Mononuclear cell (primary cell): ENCODE results near the gene CSNK2B. TPM values are rescaled to one million over a fixed set of nuclear protein-coding genes. Genes with fewer than 3 reads are reported as not detected.

Experiments
- H3K27me3 ChIP-seq: 2 replicates; pipeline ENCODE4 v1.6.0; 2011; ENCODE audit warnings: low read length, control low read depth; ENCODE audit not compliant: insufficient read depth
- H3K4me1 ChIP-seq: 2 replicates; pipeline ENCODE4 v1.5.1; 2011; ENCODE audit warnings: mild to moderate bottlenecking, low read length, control low read depth; ENCODE audit not compliant: insufficient read depth
- H3K4me3 ChIP-seq: 2 replicates; pipeline ENCODE4 v1.5.1; 2011; ENCODE audit warnings: mild to moderate bottlenecking, low read length, moderate library complexity
- H3K9me3 ChIP-seq: 2 replicates; pipeline ENCODE4 v1.5.1; 2011; ENCODE audit warnings: low read depth, mild to moderate bottlenecking, control low read depth, low read length
- total RNA-seq: library from RNA; depleted of rRNA; stranded (reverse); fragments of >200 nt; gene quantifications from one replicate; pipeline ENCODE4 v1.2.3, GENCODE V29; 2012

CSNK2B gene
- 124 TPM for total RNA-seq

GRCh38 chr6:31665501-31666336, at the start of gene CSNK2B:
Gene CSNK2B (plus strand): TSS chr6:31666080. CDS start chr6:31666832, 752 bp downstream.
- Histone ChIP-seq H3K9me3 (no peaks in the 10 kb centered on the region), H3K4me1 (peaks cover 61% of the 10 kb centered on the region), H3K27me3 (no peaks in the 10 kb centered on the region), H3K4me3 (peak within 1 kb of the TSS; percentile 86)

DNA sequence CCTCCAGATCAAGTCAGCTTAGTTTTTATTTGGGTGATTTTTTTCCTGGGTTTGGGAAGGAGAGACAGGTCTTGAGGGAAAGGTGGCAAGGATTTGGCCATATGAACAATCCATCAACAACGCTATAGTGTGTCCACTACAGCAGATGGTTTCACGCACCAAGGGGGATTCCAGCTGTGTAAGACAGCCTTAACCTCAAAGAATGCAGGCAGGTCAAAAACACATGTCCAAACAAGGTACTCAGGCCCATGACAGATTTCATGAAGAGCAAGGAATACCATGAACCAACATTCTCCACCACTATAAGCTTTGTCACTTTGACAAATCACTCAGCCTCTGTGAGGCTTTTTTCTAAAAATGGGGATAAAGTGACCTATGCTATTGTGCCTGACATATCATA, 48.9 kb upstream of the CSNK2B start:
- Histone ChIP-seq H3K4me1 (peaks cover 67% of the 10 kb centered on the region), H3K9me3 (no peaks in the 10 kb centered on the region), H3K27me3 (no peaks in the 10 kb centered on the region), H3K4me3 (no peak overlapping the region)

- Histone ChIP-seq H3K4me3 (peak overlapping the region; percentile 77), H3K9me3 (no peaks in the 10 kb centered on the region), H3K27me3 (no peaks in the 10 kb centered on the region), H3K4me1 (peaks cover 63% of the 10 kb centered on the region)
Measured at GRCh38 chr6:31619805-31620585, 45.9 kb upstream of the CSNK2B start.

DNA sequence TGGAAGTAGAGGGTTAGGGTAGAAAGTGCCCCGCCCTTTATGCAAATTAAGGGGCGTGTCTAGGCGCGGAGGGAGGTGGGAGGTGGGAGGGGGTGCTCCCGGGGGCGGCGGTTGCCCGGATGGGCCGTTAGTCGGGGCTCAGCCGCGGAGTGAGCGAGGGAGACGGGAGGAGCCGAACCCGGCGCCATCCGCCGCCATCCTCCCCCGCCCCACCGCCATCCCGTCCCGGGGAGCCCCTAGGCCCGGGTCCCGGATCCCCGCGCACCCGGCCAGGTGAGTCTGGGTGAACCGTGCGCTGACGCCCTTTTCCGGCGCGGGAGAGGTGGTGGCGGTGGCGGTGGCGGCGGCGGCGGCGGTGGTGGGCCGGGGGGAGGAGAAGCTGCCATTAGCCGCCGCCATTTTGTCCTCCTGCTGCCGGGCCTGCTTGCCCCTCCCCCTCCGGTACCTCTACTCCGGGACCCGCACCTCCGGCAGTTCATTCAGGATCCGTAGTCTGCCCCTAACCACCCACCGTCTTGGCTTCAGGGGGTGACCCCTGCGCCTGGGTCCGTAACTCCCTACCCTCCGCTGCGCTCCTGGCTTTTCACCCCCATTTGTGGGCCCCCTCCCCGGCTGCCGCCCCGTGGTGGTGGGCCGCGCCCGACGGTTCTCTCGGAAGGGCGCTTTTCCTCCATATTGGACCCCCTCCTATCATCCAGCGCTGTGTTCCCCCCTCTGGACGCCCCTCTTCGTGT, 45.1 kb upstream of the CSNK2B start, which contains the start of gene PRRC2A:
Gene PRRC2A, plus strand, starts transcription at position 130 of the 734 bp plus-strand sequence. CDS start 2,075 bp downstream, outside the sequence.
- peak within 1 kb of the TSS; percentile 77 for H3K4me3 ChIP-seq
- no peaks in the 10 kb centered on the region for H3K27me3 ChIP-seq
- H3K4me1 ChIP-seq = peaks cover 55% of the 10 kb centered on the region

GRCh38 chr6:31621320-31621939, 44.5 kb upstream of the CSNK2B start:
- H3K9me3 ChIP-seq = no peaks in the 10 kb centered on the region

More for the DNA sequence above, 45.1 kb upstream of the CSNK2B start, which contains the start of gene PRRC2A:
- no peaks in the 10 kb centered on the region for H3K9me3 ChIP-seq

GRCh38 chr6:31621991-31622390, 43.9 kb upstream of the CSNK2B start:
- no peaks in the 10 kb centered on the region for H3K9me3 ChIP-seq
- peaks cover 43% of the 10 kb centered on the region for H3K4me1 ChIP-seq
- H3K27me3 ChIP-seq = no peaks in the 10 kb centered on the region
- H3K4me3 ChIP-seq = no peak overlapping the region

More at GRCh38 chr6:31621320-31621939, 44.5 kb upstream of the CSNK2B start:
- H3K4me3 ChIP-seq = peak overlapping the region; percentile 77
- H3K4me1 ChIP-seq = peaks cover 48% of the 10 kb centered on the region
- no peaks in the 10 kb centered on the region for H3K27me3 ChIP-seq

DNA sequence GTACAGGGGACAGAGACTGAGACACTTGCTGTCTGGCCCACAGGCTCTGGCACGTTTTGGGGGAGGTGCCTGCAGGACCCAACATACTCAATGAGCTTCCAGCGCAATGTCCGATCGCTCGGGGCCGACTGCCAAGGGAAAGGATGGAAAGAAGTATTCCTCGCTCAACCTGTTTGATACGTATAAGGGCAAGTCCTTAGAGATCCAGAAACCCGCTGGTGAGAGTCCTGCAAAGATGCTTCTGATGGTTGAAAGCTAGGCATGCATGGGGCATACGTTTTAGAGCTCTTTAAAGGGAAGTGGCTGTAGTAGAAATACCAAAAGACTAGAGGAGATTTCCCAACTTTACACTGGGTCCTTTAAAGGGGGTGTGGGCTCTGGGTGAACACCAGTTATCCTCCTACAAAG, 43.2 kb upstream of the CSNK2B start:
- Histone ChIP-seq H3K4me1 (peaks cover 37% of the 10 kb centered on the region), H3K4me3 (no peak overlapping the region), H3K9me3 (no peaks in the 10 kb centered on the region), H3K27me3 (no peaks in the 10 kb centered on the region)

DNA sequence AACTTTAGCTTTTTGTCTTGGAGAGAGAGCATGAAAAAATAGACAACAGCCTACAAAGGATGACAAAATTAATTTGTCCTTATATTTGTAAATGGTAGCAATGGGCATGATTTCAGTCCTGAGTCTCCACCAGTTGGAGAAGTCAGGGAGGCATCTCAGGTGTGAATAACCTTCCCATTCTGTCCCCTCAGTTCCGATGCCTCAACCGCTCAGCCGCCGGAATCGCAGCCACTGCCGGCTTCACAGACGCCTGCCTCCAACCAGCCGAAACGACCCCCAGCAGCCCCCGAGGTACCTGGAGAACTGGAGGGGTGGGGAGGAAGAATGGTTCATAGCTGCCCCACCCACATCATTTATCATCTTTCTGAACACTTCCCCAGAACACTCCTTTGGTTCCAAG, 41.8 kb upstream of the CSNK2B start:
- H3K4me1 ChIP-seq = peaks cover 31% of the 10 kb centered on the region
- H3K4me3 ChIP-seq = no peak overlapping the region
- no peaks in the 10 kb centered on the region for H3K9me3 ChIP-seq
- no peaks in the 10 kb centered on the region for H3K27me3 ChIP-seq

GRCh38 chr6:31626952-31627351, 38.9 kb upstream of the CSNK2B start:
- no peaks in the 10 kb centered on the region for H3K9me3 ChIP-seq
- H3K4me3 ChIP-seq = no peak overlapping the region
- no peaks in the 10 kb centered on the region for H3K27me3 ChIP-seq
- peaks cover 15% of the 10 kb centered on the region for H3K4me1 ChIP-seq

GRCh38 chr6:31627690-31628287, 38.1 kb upstream of the CSNK2B start:
- H3K4me3 ChIP-seq = no peak overlapping the region
- H3K4me1 ChIP-seq = peaks cover 7% of the 10 kb centered on the region
- H3K9me3 ChIP-seq = no peaks in the 10 kb centered on the region
- no peaks in the 10 kb centered on the region for H3K27me3 ChIP-seq

GRCh38 chr6:31629014-31629413, 36.9 kb upstream of the CSNK2B start:
- Histone ChIP-seq H3K27me3 (no peaks in the 10 kb centered on the region), H3K4me3 (no peak overlapping the region), H3K4me1 (no peaks in the 10 kb centered on the region), H3K9me3 (no peaks in the 10 kb centered on the region)

- Histone ChIP-seq H3K9me3 (no peaks in the 10 kb centered on the region), H3K4me3 (no peak overlapping the region), H3K27me3 (no peaks in the 10 kb centered on the region), H3K4me1 (no peaks in the 10 kb centered on the region)
Measured at GRCh38 chr6:31630177-31630934, 35.5 kb upstream of the CSNK2B start.

DNA sequence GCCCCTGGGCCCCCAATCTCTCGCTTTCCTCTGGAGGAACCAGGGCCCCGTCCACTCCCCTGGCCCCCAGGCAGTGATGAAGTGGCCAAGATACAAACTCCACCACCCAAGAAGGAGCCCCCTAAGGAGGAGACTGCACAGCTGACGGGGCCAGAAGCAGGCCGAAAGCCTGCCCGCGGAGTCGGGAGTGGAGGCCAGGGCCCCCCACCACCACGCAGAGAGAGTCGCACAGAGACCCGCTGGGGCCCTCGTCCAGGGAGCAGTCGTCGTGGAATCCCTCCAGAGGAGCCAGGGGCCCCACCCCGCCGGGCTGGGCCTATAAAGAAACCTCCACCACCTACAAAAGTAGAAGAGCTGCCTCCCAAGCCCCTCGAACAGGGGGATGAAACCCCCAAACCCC, 34.7 kb upstream of the CSNK2B start:
- no peaks in the 10 kb centered on the region for H3K27me3 ChIP-seq
- no peak overlapping the region for H3K4me3 ChIP-seq
- H3K4me1 ChIP-seq = no peaks in the 10 kb centered on the region
- no peaks in the 10 kb centered on the region for H3K9me3 ChIP-seq
